Fibroblast of peridontal ligament (primary cell): ENCODE data around the gene APOBR.
"Not testable (repeated sequence)": the region's sequence is repeated elsewhere in the genome, so short reads cannot be mapped to it uniquely, and the experiment has no call there.

Experiments
- DNase-seq: peaks from one replicate; pipeline ENCODE4 v3.0.0-alpha.2; 2010; ENCODE audit errors: extremely low read depth

APOBR gene

GRCh38 chr16:28498666-28499381, 4.4 kb downstream of the APOBR start:
- no peak for DNase-seq

- no peak for DNase-seq
These were observed 5.4 kb downstream of the APOBR start for GRCh38 chr16:28499854-28500253.

- DNase-seq = not testable (repeated sequence)
These were observed 6.2 kb downstream of the APOBR start for GRCh38 chr16:28500476-28501180.

- DNase-seq = no peak
These were observed 7.1 kb downstream of the APOBR start for GRCh38 chr16:28501258-28502232.

GRCh38 chr16:28502290-28502689, 7.8 kb downstream of the APOBR start:
- no peak for DNase-seq

GRCh38 chr16:28503470-28504259, 9.2 kb downstream of the APOBR start:
- no peak for DNase-seq

GRCh38 chr16:28504707-28505404, 10.4 kb downstream of the APOBR start:
- DNase-seq = no peak

- no peak for DNase-seq
These were observed 11.2 kb downstream of the APOBR start for GRCh38 chr16:28505489-28506137.

GRCh38 chr16:28511031-28511430, 16.6 kb downstream of the APOBR start:
- no peak for DNase-seq

GRCh38 chr16:28511801-28512789, 17.7 kb downstream of the APOBR start:
- no peak for DNase-seq

GRCh38 chr16:28513484-28514181, 19.2 kb downstream of the APOBR start:
- no peak for DNase-seq

GRCh38 chr16:28514246-28514645, 19.8 kb downstream of the APOBR start:
- no peak for DNase-seq

- DNase-seq = no peak
These were observed 26.2 kb downstream of the APOBR start for GRCh38 chr16:28520672-28521071.

- no peak for DNase-seq
These were observed 27.0 kb downstream of the APOBR start for GRCh38 chr16:28521436-28521835.

GRCh38 chr16:28522792-28523191, 28.3 kb downstream of the APOBR start:
- DNase-seq = no peak

GRCh38 chr16:28524681-28525171, 30.3 kb downstream of the APOBR start:
- DNase-seq = no peak

- DNase-seq = no peak
These were observed 32.0 kb downstream of the APOBR start for GRCh38 chr16:28526201-28527099.
